ENCODE data around the gene CNDP2.

DNA sequence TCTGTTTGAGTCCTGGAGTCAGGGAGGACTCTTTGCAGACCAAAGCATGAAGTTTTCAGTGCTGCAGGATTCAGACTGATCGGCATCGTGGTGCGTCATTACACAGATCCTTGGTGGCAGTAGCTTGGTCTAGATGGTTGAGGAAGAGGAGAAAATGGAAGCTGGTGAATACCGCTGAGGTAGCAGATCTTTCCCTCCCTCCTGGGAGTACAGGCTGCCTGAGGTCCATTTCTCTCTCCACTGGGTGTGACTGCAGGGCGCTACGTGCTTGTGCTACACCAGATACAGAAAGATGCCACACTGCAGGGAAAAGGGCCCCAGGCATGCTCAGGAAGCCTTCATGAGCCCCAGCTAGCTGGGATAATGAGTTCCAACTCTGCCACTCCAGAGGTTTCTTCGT, 34.9 kb downstream of the CNDP2 start:
- no peak for TF ChIP-seq EZH2 (IDR thresholded peaks at IDR 0.05; ENCODE audit: borderline replicate concordance, insufficient read depth, low read depth, low read length, poor library complexity, severe bottlenecking)
- TF ChIP-seq, protein P1, sequence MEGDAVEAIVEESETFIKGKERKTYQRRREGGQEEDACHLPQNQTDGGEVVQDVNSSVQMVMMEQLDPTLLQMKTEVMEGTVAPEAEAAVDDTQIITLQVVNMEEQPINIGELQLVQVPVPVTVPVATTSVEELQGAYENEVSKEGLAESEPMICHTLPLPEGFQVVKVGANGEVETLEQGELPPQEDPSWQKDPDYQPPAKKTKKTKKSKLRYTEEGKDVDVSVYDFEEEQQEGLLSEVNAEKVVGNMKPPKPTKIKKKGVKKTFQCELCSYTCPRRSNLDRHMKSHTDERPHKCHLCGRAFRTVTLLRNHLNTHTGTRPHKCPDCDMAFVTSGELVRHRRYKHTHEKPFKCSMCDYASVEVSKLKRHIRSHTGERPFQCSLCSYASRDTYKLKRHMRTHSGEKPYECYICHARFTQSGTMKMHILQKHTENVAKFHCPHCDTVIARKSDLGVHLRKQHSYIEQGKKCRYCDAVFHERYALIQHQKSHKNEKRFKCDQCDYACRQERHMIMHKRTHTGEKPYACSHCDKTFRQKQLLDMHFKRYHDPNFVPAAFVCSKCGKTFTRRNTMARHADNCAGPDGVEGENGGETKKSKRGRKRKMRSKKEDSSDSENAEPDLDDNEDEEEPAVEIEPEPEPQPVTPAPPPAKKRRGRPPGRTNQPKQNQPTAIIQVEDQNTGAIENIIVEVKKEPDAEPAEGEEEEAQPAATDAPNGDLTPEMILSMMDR (IDR thresholded peaks at IDR 0.05): no peak

All from B cell (primary cell).